HEK293T (cell line): ENCODE measurements around the gene ANP32B.

Source experiments
- FOXA1 ChIP-seq: fragments of 450-650 bp; IDR thresholded peaks from 2 replicates; pipeline ENCODE4 v1.6.1; 2016; ENCODE audit warnings: mild to moderate bottlenecking
- FOXK2 ChIP-seq: fragments of 450-650 bp; IDR thresholded peaks from 2 replicates; pipeline ENCODE4 v1.6.1; 2016; ENCODE audit warnings: mild to moderate bottlenecking
- FOXM1 ChIP-seq: fragments of 450-650 bp; IDR thresholded peaks from 2 replicates; pipeline ENCODE4 v1.6.1; 2017; ENCODE audit warnings: mild to moderate bottlenecking, borderline replicate concordance
- LEF1 ChIP-seq: fragments of 450-650 bp; IDR thresholded peaks from 2 replicates; pipeline ENCODE4 v1.6.1; 2017; ENCODE audit warnings: mild to moderate bottlenecking, borderline replicate concordance
- SP1 ChIP-seq: fragments of 450-650 bp; IDR thresholded peaks from 2 replicates; pipeline ENCODE4 v1.6.1; 2017
- SUZ12 ChIP-seq: fragments of 450-650 bp; IDR thresholded peaks from 2 replicates; pipeline ENCODE4 v1.6.1; 2016; ENCODE audit warnings: mild to moderate bottlenecking

- TF ChIP-seq LEF1 = no peak
- no peak for TF ChIP-seq SUZ12
- TF ChIP-seq SP1 = no peak
- no peak for TF ChIP-seq FOXA1
- no peak for TF ChIP-seq FOXK2
- no peak for TF ChIP-seq FOXM1
Observed at GRCh38 chr9:97992219-97992618, 9.1 kb downstream of the ANP32B start.
